ENCODE data around the gene ZGRF1.

- no peak for TF ChIP-seq CTCF (IDR thresholded peaks at IDR 0.05)
- TF ChIP-seq POLR2A (IDR thresholded peaks at IDR 0.05) = no peak
These were observed 120.1 kb downstream of the ZGRF1 start for GRCh38 chr4:112516471-112517066.

Measured in esophagus squamous epithelium (tissue), 4 donors.